ENCODE measurements around the gene MAN1A1.

MAN1A1 gene

DNA sequence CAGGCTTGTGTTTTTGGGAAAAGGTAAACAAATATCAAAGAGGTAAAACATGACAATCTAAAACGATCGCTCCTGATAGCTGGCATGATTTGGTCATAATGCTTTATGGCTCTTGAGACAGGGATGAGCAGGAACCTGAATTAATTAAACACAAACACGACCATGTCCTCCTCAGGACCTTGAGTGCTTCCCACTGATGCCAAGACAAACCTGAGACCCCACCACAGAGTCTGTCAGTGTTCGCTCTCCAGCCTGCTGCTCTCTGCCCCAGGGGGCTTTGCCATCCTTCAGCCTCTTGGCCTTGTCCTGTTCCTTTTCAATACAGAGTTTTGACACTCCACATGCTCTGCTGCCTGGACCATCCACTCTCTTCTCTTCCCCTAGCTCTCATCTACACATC is 119.4 kb downstream of the MAN1A1 start:
- Histone ChIP-seq H3K27me3 (ENCODE audit: control insufficient read depth, low read length) (no peaks in the 10 kb centered on the region), H3F3A (ENCODE audit: control insufficient read depth, insufficient read depth) (no peaks in the 10 kb centered on the region), H3K79me2 (ENCODE audit: control insufficient read depth, low read length) (no peaks in the 10 kb centered on the region), H3K9me2 (replicated peaks; ENCODE audit: control insufficient read depth, low read length) (no peaks in the 10 kb centered on the region), H3K4me1 (ENCODE audit: control insufficient read depth, low read length) (no peaks in the 10 kb centered on the region), H3K4me2 (ENCODE audit: low read length) (no peak overlapping the region), H3K4me3 (ENCODE audit: low read length) (no peak overlapping the region), H3K36me3 (ENCODE audit: control insufficient read depth, low read length) (no peaks in the 10 kb centered on the region), H3K27ac (ENCODE audit: low read depth, low read length) (no peak overlapping the region), H4K20me1 (ENCODE audit: control insufficient read depth, insufficient read depth, low read depth, low read length) (no peaks in the 10 kb centered on the region), H3K9me3 (ENCODE audit: control insufficient read depth, insufficient read depth, low read length) (no peaks in the 10 kb centered on the region)
- TF ChIP-seq, protein P1, sequence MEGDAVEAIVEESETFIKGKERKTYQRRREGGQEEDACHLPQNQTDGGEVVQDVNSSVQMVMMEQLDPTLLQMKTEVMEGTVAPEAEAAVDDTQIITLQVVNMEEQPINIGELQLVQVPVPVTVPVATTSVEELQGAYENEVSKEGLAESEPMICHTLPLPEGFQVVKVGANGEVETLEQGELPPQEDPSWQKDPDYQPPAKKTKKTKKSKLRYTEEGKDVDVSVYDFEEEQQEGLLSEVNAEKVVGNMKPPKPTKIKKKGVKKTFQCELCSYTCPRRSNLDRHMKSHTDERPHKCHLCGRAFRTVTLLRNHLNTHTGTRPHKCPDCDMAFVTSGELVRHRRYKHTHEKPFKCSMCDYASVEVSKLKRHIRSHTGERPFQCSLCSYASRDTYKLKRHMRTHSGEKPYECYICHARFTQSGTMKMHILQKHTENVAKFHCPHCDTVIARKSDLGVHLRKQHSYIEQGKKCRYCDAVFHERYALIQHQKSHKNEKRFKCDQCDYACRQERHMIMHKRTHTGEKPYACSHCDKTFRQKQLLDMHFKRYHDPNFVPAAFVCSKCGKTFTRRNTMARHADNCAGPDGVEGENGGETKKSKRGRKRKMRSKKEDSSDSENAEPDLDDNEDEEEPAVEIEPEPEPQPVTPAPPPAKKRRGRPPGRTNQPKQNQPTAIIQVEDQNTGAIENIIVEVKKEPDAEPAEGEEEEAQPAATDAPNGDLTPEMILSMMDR (IDR thresholded peaks at IDR 0.05; ENCODE audit: low read depth, low read length, poor library complexity, severe bottlenecking), result no peak
- no peak for TF ChIP-seq EZH2phosphoT487 (IDR thresholded peaks at IDR 0.05; ENCODE audit: borderline replicate concordance, low read length)

DNA sequence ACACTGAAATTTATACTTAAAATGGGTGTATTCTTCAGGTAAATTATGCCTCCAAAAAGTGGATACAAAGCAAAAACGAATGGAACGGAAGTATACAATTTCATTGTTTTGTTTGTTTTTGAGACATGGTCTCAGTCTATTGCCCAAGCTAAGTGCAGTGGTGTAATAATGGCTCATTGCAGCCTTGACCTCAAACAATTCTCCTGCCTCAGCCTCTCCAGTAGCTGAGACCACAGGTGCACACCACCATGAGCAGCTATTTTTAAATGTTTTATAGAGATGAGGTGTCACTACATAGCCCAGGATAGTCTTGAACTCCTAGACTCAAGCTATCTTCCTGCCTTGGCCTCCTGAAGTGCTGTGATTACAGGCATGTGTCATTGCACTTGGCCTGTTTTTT is 122.2 kb downstream of the MAN1A1 start:
- H3F3A ChIP-seq (ENCODE audit: control insufficient read depth, insufficient read depth), result no peaks in the 10 kb centered on the region
- H3K36me3 ChIP-seq (ENCODE audit: control insufficient read depth, low read length), result no peaks in the 10 kb centered on the region
- no peaks in the 10 kb centered on the region for H3K9me3 ChIP-seq (ENCODE audit: control insufficient read depth, insufficient read depth, low read length)
- H3K9me2 ChIP-seq (replicated peaks; ENCODE audit: control insufficient read depth, low read length), result no peaks in the 10 kb centered on the region
- H3K27ac ChIP-seq (ENCODE audit: low read depth, low read length), result no peak overlapping the region
- TF ChIP-seq, protein P1 (IDR thresholded peaks at IDR 0.05; ENCODE audit: low read depth, low read length, poor library complexity, severe bottlenecking), result no peak
- TF ChIP-seq EZH2phosphoT487 (IDR thresholded peaks at IDR 0.05; ENCODE audit: borderline replicate concordance, low read length), result no peak
- no peaks in the 10 kb centered on the region for H3K4me1 ChIP-seq (ENCODE audit: control insufficient read depth, low read length)
- H3K79me2 ChIP-seq (ENCODE audit: control insufficient read depth, low read length), result no peaks in the 10 kb centered on the region
- H4K20me1 ChIP-seq (ENCODE audit: control insufficient read depth, insufficient read depth, low read depth, low read length), result no peaks in the 10 kb centered on the region
- no peak overlapping the region for H3K4me2 ChIP-seq (ENCODE audit: low read length)
- no peak overlapping the region for H3K4me3 ChIP-seq (ENCODE audit: low read length)
- no peaks in the 10 kb centered on the region for H3K27me3 ChIP-seq (ENCODE audit: control insufficient read depth, low read length)

- no peak overlapping the region for H3K4me3 ChIP-seq (ENCODE audit: low read length)
- TF ChIP-seq, protein P1 (IDR thresholded peaks at IDR 0.05; ENCODE audit: low read depth, low read length, poor library complexity, severe bottlenecking), result no peak
- TF ChIP-seq EZH2phosphoT487 (IDR thresholded peaks at IDR 0.05; ENCODE audit: borderline replicate concordance, low read length), result no peak
- H3K79me2 ChIP-seq (ENCODE audit: control insufficient read depth, low read length), result no peaks in the 10 kb centered on the region
- H3K9me2 ChIP-seq (replicated peaks; ENCODE audit: control insufficient read depth, low read length), result no peaks in the 10 kb centered on the region
- no peak overlapping the region for H3K4me2 ChIP-seq (ENCODE audit: low read length)
- H3K9me3 ChIP-seq (ENCODE audit: control insufficient read depth, insufficient read depth, low read length), result no peaks in the 10 kb centered on the region
- no peaks in the 10 kb centered on the region for H4K20me1 ChIP-seq (ENCODE audit: control insufficient read depth, insufficient read depth, low read depth, low read length)
- H3K27ac ChIP-seq (ENCODE audit: low read depth, low read length), result no peak overlapping the region
- H3K27me3 ChIP-seq (ENCODE audit: control insufficient read depth, low read length), result no peaks in the 10 kb centered on the region
- no peaks in the 10 kb centered on the region for H3K36me3 ChIP-seq (ENCODE audit: control insufficient read depth, low read length)
- no peaks in the 10 kb centered on the region for H3K4me1 ChIP-seq (ENCODE audit: control insufficient read depth, low read length)
- H3F3A ChIP-seq (ENCODE audit: control insufficient read depth, insufficient read depth), result no peaks in the 10 kb centered on the region
Observed at GRCh38 chr6:119226089-119226488, 123.5 kb downstream of the MAN1A1 start.
